Chondrocyte (in vitro differentiated cells): Measurements from ENCODE around the gene MYCBP2. TPM values are rescaled to one million over a fixed set of nuclear protein-coding genes. Genes with fewer than 3 reads are reported as not detected.

Experiments
- DNase-seq: peaks from one replicate; pipeline ENCODE4 v3.0.0; 2021; ENCODE audit warnings: mixed read lengths, low spot score
- H3K27ac Mint-ChIP-seq: one replicate; pipeline ENCODE4 v1.8.0; 2021; ENCODE audit warnings: mild to moderate bottlenecking, moderate library complexity, mixed read lengths; ENCODE audit not compliant: unreplicated experiment
- H3K27me3 Mint-ChIP-seq: 2 replicates; pipeline ENCODE4 v1.8.0; 2021; ENCODE audit warnings: low read depth, mixed read lengths
- H3K36me3 Mint-ChIP-seq: 2 replicates; pipeline ENCODE4 v1.8.0; 2021; ENCODE audit warnings: low read depth, mixed read lengths
- H3K4me1 Mint-ChIP-seq: 2 replicates; pipeline ENCODE4 v1.8.0; 2021; ENCODE audit warnings: low read depth, mild to moderate bottlenecking, mixed read lengths
- H3K4me3 Mint-ChIP-seq: one replicate; pipeline ENCODE4 v1.8.0; 2021; ENCODE audit warnings: mild to moderate bottlenecking, moderate library complexity, mixed read lengths; ENCODE audit not compliant: unreplicated experiment
- H3K9me3 Mint-ChIP-seq: 2 replicates; pipeline ENCODE4 v1.8.0; 2021; ENCODE audit warnings: low read depth, mixed read lengths
- total RNA-seq: library from RNA; stranded (reverse); gene quantifications from 3 replicates; pipeline ENCODE4 v1.2.1, GENCODE V29; 2021
- TF ChIP-seq, protein P1 (sequence below): fragments of 200-600 bp; sonication (generic); IDR thresholded peaks from 2 replicates; pipeline ENCODE4 v1.5.0; 2021; ENCODE audit warnings: antibody characterized with exemption, mild to moderate bottlenecking, moderate library complexity

Gene MYCBP2
- total RNA-seq, 1 donor from 2014 or later = 59.5 TPM

GRCh38 chr13:77105051-77105450, 221.8 kb downstream of the MYCBP2 start:
- H3K27me3 Mint-ChIP-seq = no peaks in the 10 kb centered on the region
- H3K27ac Mint-ChIP-seq = no peak overlapping the region
- TF ChIP-seq, protein P1, sequence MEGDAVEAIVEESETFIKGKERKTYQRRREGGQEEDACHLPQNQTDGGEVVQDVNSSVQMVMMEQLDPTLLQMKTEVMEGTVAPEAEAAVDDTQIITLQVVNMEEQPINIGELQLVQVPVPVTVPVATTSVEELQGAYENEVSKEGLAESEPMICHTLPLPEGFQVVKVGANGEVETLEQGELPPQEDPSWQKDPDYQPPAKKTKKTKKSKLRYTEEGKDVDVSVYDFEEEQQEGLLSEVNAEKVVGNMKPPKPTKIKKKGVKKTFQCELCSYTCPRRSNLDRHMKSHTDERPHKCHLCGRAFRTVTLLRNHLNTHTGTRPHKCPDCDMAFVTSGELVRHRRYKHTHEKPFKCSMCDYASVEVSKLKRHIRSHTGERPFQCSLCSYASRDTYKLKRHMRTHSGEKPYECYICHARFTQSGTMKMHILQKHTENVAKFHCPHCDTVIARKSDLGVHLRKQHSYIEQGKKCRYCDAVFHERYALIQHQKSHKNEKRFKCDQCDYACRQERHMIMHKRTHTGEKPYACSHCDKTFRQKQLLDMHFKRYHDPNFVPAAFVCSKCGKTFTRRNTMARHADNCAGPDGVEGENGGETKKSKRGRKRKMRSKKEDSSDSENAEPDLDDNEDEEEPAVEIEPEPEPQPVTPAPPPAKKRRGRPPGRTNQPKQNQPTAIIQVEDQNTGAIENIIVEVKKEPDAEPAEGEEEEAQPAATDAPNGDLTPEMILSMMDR = no peak
- no peak for DNase-seq
- H3K4me1 Mint-ChIP-seq = no peaks in the 10 kb centered on the region
- no peak overlapping the region for H3K4me3 Mint-ChIP-seq
- peaks cover 10% of the 10 kb centered on the region for H3K36me3 Mint-ChIP-seq
- H3K9me3 Mint-ChIP-seq = peaks cover 4% of the 10 kb centered on the region

- no peak overlapping the region for H3K4me3 Mint-ChIP-seq
- H3K4me1 Mint-ChIP-seq = no peaks in the 10 kb centered on the region
- no peaks in the 10 kb centered on the region for H3K9me3 Mint-ChIP-seq
- H3K27me3 Mint-ChIP-seq = no peaks in the 10 kb centered on the region
- no peak overlapping the region for H3K27ac Mint-ChIP-seq
- peaks cover 25% of the 10 kb centered on the region for H3K36me3 Mint-ChIP-seq
- TF ChIP-seq, protein P1 = no peak
- no peak for DNase-seq
Observed at GRCh38 chr13:77099415-77099814, 227.5 kb downstream of the MYCBP2 start.

- Mint-ChIP-seq H3K27me3 (no peaks in the 10 kb centered on the region), H3K4me1 (no peaks in the 10 kb centered on the region), H3K27ac (no peak overlapping the region), H3K36me3 (peaks cover 38% of the 10 kb centered on the region), H3K9me3 (no peaks in the 10 kb centered on the region), H3K4me3 (no peak overlapping the region)
- no peak for DNase-seq
- TF ChIP-seq, protein P1 = no peak
Observed at GRCh38 chr13:77095288-77095687, 231.6 kb downstream of the MYCBP2 start.

GRCh38 chr13:77094773-77095172, 232.1 kb downstream of the MYCBP2 start:
- no peak overlapping the region for H3K27ac Mint-ChIP-seq
- no peaks in the 10 kb centered on the region for H3K9me3 Mint-ChIP-seq
- DNase-seq = no peak
- no peaks in the 10 kb centered on the region for H3K27me3 Mint-ChIP-seq
- H3K4me3 Mint-ChIP-seq = no peak overlapping the region
- H3K36me3 Mint-ChIP-seq = peaks cover 39% of the 10 kb centered on the region
- TF ChIP-seq, protein P1 = no peak
- H3K4me1 Mint-ChIP-seq = no peaks in the 10 kb centered on the region

- no peak overlapping the region for H3K27ac Mint-ChIP-seq
- peaks cover 39% of the 10 kb centered on the region for H3K36me3 Mint-ChIP-seq
- no peaks in the 10 kb centered on the region for H3K27me3 Mint-ChIP-seq
- TF ChIP-seq, protein P1 = no peak
- H3K9me3 Mint-ChIP-seq = no peaks in the 10 kb centered on the region
- H3K4me3 Mint-ChIP-seq = no peak overlapping the region
- H3K4me1 Mint-ChIP-seq = no peaks in the 10 kb centered on the region
- no peak for DNase-seq
Observed at GRCh38 chr13:77093735-77094134, 233.2 kb downstream of the MYCBP2 start.
